ENCODE measurements around the gene PKHD1. TPM values are rescaled to one million over a fixed set of nuclear protein-coding genes. Genes with fewer than 3 reads are reported as not detected.

Gene PKHD1
- total and polyA plus RNA-seq, 2 of the 8 experiments (the other 6 are each of a cell fraction or from before 2014, with no cell fraction given) = 0.06 to 0.09 TPM

DNA sequence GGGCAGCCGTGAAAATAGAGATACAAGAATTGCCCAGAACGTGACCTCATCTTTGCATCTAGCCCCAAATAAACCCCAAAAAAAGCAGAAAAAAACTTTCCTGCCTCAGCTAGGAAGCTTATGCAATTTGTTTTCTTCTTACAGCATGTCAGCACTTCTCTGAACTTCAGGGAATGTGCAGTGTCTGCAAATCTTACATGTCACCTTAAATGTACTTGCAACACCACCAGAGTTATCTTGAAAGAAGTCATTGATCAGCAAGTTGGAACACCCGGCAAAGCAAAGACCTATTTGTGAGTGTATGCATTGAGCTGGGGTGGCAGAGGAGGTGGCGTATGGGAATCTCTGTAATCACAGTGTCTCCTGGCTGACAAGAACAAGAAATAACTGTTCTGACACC is 123.4 kb downstream of the PKHD1 start (continued):
- no peak for TF ChIP-seq HDAC6 (IDR thresholded peaks at IDR 0.05; ENCODE audit: low read depth, low read length)

Measured in H1 (cell line).